Stimulated activated CD4-positive, alpha-beta T cell treated with anti-CD3 and anti-CD28 coated beads, Interleukin-1b, Interleukin-23, amount 100 ng/mL, for 4 hours (primary cell): Measurements from ENCODE around the gene SLC7A8.
A peak's percentile ranks its signal among the peaks of the same experiment; 100 is the strongest.

Source experiments
- DNase-seq, 2 donors: peaks; one replicate each; pipeline ENCODE4 v3.0.0-alpha.2; 2020; ENCODE audit warnings: low read depth in 2 of 2

Gene SLC7A8

GRCh38 chr14:23130871-23131270 lies 52.6 kb downstream of the SLC7A8 start:
- DNase-seq = no peak

GRCh38 chr14:23129759-23130316 lies 53.6 kb downstream of the SLC7A8 start:
- no peak for DNase-seq

DNA sequence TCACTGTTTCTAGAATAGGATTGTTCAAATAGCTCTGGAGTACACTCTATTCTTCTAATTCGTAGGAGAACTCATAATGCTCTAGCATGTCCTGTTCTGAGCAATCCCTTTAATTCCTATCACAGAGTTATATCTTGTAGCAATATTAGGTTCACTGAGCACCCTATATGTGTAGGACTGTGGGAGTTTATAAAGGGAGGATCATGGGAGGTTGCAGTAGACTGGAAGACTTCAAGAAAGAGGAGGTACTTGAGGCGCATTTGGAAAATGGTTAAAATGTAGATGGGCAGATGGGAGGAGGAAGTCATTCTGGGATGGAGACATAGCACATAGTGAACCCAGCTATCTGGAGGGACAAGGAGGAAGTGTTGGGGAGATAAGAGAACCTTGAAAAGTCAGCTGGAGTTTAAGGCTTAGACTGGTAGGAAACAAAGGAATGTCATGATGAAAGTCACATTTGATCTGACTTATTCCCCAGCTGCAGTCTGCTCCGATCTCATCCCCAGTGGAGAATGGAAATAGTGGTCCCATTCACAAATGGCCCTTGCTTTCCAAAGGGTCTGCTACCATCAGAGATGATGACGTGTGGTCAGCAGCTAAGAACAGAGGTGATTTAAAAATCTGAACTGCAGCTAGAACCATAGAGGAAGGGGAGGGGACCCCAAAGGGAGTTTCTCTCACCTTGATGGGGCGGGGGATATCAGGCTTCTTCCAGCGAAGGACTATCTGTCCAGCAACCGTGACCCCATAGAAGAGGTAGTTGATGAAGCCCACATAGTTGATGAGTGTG lies 54.3 kb downstream of the SLC7A8 start:
- DNase-seq = no peak

DNA sequence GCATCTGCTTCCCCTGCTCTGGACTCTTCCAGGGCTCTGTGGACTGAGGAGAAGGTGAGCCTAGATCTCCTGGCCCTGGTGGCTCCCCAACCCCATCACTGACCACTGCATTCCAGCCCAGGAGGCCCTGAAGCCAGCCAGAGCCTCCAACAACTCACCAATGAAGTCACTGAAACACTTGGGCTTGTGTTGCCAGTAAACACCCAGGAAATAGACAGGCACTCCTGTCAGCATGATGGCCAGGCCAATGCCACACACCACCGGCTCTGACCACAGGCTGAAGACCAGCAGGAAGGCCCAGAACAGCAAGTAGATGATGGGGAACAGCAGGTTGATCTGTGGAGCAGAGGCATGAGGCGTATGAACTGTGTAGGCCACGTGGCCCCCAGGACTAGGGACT lies 55.6 kb downstream of the SLC7A8 start:
- no peak for DNase-seq

- DNase-seq = no peak
These were observed 56.7 kb downstream of the SLC7A8 start for GRCh38 chr14:23126548-23127278.

GRCh38 chr14:23125933-23126524 lies 57.4 kb downstream of the SLC7A8 start:
- DNase-seq = no peak

GRCh38 chr14:23125011-23125410 lies 58.4 kb downstream of the SLC7A8 start:
- no peak for DNase-seq

GRCh38 chr14:23124337-23124954 lies 59.0 kb downstream of the SLC7A8 start:
- no peak for DNase-seq

DNA sequence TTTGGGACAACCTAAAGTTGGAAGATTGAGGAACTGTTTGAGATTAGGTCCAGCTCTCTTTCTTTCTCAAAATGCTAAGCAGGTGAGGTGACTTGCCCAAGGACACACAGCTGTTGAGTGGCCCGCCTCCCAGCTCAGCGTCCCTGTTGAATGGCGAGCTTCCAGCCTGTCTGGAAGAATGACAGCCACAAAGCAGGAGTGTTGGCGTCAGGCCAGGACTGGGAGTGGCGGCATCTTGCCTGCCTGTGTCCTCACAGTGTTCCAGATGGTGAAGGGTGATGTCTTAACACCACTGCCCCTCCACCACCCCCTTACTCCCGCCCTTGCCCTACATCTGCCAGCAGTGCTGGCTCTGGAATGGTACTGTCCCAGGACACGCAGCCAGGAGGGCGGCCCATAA lies 60.0 kb downstream of the SLC7A8 start:
- no peak for DNase-seq

- no peak for DNase-seq
These were observed 61.4 kb downstream of the SLC7A8 start for GRCh38 chr14:23122086-23122485.

GRCh38 chr14:23121361-23121771 lies 62.1 kb downstream of the SLC7A8 start:
- DNase-seq = no peak

GRCh38 chr14:23120541-23121251 lies 62.8 kb downstream of the SLC7A8 start:
- DNase-seq = peak; percentile 65 to 68

GRCh38 chr14:23119363-23120327 lies 63.8 kb downstream of the SLC7A8 start:
- DNase-seq = no peak

GRCh38 chr14:23118506-23119362 lies 64.7 kb downstream of the SLC7A8 start, which contains the start of gene CEBPE:
TSS of gene CEBPE (minus strand) at chr14:23119255. CDS start at chr14:23119091, 164 bp downstream.
- DNase-seq = no peak

DNA sequence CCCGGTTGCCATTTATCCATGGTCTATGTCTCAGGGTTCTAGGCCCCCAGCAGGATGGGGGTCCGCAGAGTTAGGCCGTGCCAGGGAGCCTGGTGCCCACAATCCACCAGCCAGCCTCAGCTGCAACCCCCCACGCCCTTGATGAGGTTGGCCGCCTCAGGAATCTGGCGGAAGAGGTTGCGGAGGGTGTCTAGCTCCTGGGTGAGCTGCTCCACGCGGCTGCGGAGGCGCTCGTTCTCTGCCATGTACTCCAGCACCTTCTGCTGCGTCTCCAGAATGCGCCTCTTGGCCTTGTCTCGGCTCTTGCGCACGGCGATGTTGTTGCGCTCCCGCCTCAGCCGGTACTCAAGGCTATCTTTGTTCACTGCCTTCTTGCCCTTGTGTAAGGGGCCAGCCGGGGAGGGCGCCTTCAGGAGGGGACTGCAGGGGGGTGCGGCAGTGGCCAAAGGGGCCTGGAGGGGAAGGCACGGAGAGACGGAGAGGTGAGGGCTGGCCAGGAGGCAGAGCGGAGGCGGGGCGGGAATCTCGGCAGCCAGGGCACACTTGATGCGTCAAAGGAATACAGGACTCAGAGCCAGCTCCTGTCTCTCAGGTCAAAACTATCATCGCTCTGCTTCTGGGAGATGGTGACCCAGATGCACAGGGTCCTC lies 66.0 kb downstream of the SLC7A8 start:
- no peak for DNase-seq

- no peak for DNase-seq
These were observed 67.5 kb downstream of the SLC7A8 start for GRCh38 chr14:23115918-23116317.

DNA sequence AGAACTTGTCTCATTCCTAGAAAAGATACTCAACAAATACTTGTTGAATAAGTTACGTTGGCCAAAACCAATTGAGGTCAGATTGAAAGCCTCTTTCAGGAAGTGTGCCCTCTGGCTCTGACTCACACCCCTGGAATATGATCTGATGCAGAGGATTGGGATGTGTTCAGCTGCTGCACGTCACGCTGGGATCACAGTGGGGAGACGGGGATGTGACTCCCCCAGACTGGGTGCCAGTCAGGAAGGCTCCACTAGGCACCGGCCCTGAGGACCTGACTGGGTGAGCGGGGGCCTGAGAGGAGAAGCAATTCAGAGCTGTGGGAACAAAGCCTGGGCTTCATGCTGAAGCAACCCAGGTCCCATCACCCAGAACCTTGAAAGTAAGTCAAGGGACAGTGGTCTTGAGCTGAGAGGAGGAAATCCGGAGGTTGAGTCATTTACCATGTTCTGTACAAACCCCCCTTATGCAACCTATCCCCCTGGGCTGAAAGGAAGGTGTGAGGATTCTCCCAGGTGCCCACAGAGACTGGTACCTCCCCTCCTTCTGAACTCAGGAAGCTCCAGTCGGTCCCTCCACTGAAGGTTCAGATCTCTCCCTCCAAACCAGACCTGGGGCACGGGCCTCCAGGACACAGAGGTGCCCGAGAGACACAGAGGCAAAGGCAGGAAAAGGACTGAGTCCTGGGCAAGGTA lies 68.3 kb downstream of the SLC7A8 start:
- DNase-seq = no peak

- DNase-seq = no peak
These were observed 68.8 kb downstream of the SLC7A8 start for GRCh38 chr14:23114669-23115038.
